Activated CD4-positive, alpha-beta T cell treated with anti-CD3 and anti-CD28 coated beads for 4 hours (primary cell): ENCODE results near the gene BPNT1.
"Not testable (repeated sequence)": the region's sequence is repeated elsewhere in the genome, so short reads cannot be mapped to it uniquely, and the experiment has no call there.

Source experiments
- DNase-seq, 2 donors: peaks; one replicate each; pipeline ENCODE4 v3.0.0-alpha.2; 2020

Gene BPNT1, protein sequence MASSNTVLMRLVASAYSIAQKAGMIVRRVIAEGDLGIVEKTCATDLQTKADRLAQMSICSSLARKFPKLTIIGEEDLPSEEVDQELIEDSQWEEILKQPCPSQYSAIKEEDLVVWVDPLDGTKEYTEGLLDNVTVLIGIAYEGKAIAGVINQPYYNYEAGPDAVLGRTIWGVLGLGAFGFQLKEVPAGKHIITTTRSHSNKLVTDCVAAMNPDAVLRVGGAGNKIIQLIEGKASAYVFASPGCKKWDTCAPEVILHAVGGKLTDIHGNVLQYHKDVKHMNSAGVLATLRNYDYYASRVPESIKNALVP

DNA sequence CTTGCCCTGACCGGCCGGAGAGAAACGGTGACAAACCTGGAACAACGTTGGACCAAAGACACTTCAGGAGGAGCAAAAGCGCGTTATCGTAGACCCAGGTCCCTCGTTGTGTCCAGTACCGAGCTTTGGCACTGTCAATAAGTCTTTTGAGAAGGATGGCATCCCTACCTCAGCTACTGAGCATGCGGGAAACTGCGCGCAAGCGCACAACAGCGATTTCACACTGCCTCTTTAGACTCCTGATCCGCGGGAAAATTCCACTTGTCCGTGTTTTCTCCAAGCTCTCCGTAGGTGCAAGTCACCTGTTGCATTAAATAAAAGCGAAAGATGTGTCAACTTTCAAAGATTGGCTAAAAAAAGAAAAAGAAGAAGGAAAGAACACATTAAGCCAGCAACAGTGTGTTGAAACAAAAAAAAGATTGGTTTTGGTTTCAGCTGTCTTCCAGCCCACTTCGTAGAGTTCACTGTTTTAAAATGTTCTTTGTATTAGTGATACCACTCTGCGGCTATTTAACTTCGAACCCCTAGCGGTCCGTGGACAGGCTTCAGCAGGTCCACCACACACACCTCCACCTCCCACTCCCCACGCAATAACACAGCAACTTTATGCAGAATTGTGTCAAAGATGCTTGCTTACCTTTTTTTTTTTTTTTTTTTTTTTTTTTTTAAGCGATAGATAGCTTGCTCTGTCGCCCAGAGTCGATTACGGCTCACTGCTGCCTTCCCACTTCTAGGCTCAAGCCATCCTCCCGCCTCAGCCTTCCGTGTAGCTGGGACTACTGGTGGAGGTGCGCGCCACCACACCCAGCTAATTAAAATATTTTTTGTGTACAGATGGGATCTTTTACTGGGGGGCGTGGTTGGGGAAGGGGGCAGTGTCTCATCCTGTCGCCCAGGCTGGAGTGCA lies at the start of gene BPNT1:
Gene BPNT1, minus strand, starts transcription at position 139 of the 907 bp plus-strand sequence. CDS start 9,942 bp downstream, outside the sequence.
- DNase-seq, result peak; percentile 93 to 99

DNA sequence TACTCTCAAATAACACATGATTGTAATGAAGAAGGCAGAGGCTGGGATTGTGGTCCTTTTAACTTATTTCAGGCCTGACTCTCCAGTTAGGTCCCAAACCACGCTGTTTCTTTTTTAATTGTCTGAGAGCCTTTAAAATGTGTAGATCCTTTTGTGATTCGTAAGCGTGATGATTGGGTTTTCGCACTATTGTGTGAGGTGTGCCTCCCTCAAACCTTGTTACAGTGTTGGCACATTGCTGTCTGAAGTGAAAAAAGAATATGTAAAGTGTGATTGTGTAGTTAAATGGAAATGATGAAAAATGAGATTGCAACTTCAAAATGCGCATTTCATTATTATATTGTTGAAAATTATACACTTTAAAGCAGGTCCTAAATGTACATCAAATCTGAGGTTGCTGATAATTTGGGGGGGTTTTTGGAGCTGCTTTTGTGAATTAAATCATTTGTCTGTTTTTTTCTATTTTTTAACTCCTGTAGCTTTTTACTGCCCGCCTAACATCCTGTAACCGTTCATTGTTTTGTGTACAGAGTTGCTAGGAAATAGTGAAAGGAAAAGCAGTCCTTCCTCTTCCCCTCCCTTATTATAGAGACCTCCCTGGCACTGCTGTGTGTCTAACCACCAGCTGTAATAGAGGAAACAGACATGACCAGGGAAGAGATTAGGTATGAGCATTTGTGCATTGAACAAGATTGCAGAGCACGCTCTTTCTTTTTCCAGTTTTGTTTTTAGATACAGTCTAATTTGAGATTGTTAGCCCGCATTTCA lies 47.6 kb upstream of the BPNT1 start:
- DNase-seq, result no peak

DNA sequence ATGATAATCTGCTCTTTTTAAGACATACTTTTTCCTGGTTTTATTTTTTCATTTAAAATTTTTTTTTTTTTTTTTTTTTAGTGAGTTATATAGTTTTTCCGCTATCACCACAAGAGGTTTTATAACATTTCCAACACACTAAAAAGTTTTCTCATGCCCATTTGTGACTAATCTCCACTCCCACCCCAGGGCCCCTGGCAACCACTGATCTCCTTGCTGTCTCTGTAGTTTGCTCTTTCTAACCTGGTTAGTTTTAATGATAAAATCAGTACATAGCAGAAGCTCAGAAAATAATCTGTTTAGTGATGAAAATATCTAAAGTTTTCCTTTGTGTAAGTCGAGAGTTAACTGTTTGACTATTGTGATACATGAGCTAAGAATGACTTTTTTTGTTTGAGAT lies 46.2 kb upstream of the BPNT1 start:
- no peak for DNase-seq

DNA sequence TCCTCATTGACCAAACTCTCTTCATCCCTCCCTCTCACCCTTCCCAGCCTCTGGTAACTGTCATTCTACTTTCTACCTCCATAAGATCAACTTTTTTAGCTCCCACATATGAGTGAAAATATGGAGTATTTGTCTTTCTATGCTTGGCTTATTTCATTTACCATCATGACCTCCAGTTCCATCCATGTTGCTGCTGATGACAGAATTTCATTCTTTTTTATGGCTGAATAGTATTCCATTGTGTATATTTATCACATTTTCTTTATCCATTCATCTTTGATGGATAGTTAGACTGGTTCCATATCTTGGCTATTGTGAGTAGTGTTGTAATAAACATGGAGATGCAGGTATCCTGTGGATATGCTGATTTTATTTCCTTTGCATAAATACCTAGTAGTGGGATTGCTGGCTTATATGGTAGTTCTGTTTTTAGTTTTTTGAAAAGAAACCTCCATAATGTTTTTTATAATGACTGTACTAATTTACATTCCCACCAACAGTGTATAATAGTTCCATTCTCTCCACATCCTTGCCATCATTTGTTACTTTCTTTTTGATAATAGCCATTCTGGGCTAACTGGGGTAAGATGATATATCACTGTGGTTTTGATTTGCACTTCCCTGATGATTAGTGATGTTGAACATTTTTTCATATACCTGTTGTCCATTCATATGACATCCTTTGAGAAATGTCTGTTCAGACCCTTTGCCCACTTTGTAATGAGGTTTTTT lies 40.1 kb upstream of the BPNT1 start:
- DNase-seq, result no peak

DNA sequence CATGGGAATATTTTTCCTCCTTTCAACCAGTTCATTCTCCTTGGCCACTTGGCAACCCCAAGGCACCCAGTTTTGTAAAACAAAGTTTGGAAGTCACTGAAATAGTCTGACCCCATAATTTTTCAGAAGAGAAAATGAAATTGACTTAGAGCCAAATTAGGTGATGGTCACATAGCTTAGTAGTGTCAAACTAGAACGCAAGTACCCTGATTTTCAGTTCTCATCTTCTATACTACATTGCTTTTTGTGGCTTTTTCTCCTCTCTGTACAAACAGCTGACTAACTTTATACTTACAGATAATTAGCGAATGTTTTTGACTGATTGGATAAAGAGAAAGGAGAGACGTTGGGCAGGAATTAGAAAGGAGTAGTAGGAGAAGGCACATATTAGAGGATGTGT lies 37.5 kb upstream of the BPNT1 start:
- no peak for DNase-seq

DNA sequence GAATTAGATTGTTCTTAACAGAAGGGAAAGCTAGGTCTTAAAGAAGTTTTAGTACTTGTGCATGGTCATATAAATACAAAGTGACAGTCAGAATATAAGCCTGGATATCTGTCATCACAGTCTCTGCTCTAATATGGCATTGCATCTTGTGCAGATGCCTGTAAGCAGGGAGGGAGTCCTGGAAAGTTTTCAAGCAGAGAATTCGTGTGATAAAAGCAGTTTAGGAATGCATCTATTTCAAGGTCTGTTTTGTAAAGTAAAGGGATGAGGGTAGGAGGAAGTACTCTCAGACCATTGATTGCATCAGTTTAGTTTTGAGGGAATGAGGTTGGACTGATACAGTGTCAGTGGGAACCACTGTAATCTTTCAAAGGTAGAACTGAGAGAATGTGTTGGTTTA lies 35.0 kb upstream of the BPNT1 start:
- DNase-seq, result no peak

DNA sequence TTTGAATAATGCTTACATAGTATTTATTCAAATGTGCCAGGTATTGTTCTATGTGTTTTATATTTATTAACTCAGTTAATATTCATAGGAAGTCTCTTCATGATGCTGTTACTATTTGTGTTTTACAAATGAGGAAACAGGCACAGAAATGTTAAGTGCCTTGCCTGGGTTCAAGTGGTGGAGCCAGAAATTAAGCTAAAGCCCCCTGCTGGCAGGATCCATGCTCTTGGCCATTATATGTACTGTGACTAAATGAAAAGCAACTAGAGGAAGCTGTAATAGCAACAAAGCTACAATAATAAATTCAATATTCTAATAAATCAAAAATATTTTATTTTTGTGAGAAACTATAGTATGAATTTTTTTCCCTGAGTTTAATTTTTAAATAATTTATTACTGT lies 34.3 kb upstream of the BPNT1 start:
- DNase-seq, result peak in 1 of 2 donors; percentile 14

DNA sequence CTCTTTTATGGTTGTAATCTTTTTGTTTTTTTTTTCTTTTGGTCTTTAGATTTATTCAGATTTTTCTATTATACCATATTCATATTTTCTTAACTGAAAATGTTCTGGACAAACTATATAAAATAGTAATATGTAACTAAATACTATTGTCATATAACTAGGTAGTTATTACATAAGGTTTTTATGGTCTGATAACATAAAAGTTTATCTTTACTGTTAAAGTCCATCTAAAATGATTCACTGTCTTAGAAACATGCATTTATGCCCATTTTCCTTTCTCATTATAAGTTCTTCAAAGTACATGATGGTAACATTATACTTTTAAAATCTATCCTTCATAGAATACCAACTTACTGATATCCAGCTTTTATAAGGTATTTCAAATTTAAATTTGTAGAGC lies 33.5 kb upstream of the BPNT1 start:
- no peak for DNase-seq

DNA sequence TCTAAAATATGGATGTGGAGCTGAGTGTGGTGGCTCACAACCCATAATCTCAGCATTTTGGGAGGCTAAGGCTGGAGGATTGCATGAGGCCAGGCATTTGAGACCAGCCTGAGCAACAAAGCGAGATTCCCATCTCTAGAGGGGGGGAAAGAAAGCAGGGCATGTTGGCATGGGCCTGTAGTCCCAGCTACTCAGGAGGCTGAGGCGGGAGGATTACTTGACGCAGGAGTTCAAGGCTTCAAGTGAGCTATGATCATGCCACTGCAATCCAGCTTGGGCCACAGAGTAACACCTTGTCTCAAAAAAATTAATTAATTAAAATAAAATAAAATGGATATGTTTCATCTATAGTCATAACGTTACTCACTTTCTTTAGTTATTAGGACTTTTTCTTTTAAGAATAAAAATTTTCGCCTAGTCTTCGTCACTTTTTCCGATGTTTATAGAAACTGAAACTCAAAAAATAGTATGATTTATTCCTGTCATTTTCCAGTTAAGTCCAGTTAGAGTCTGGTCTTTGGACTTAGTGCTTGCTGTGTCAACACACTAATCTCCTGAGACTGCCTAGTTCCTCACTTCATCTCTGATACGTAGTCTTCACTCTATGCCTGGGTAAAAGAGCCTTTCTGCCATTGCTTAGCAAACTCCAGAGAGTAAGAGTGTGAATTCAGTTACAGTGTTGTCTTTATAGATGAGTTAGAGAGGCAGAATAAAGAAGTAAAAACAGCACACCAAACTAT lies 32.4 kb upstream of the BPNT1 start:
- DNase-seq, result no peak

DNA sequence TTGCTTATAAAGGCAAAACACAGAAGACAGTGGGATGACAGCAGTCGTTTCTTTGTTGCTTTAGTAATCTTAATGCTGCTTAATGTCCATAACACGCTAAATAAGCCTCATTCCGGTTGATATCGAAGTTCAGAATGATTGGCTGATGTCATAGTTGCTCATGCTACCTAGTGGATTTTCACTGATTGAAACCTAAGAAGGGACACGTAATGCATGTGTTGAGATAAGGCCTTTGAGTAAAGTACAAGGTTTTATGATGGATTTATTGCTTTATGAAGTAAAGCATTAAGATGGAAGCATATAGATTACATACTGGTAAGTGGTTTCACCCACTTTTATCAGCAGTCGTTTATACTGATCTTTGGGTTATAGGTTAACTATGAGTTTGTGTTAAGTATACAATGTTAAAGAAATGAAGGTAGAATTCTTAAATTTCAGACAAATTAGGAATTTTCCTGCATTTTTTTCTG lies 29.5 kb upstream of the BPNT1 start:
- no peak for DNase-seq

DNA sequence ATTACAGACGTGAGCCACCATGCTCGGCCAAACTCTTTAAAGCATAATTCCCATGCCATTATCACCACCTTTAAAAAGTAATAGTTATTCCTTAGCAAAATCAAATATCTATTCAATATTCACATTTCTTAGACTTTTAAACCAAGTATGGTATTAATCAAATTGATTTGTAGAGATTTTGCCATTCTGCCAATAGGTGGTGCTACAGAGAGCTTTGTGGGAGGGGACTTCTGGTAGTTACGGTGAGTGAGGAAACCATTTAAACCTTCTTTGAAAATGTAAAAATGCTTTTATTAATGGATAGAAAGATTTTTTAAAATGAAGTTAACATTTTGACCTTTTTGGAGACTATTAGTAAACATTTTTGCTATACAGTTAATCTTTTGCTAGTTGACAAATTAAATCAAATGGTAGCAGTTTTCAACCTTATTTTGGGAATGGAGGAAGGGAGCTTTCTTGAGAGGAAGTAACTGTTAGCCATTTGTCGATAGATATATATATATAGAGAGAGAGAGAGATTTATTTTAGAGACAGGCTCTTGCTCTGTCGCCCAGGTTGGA lies 23.6 kb upstream of the BPNT1 start:
- peak; percentile 9 to 41 for DNase-seq

DNA sequence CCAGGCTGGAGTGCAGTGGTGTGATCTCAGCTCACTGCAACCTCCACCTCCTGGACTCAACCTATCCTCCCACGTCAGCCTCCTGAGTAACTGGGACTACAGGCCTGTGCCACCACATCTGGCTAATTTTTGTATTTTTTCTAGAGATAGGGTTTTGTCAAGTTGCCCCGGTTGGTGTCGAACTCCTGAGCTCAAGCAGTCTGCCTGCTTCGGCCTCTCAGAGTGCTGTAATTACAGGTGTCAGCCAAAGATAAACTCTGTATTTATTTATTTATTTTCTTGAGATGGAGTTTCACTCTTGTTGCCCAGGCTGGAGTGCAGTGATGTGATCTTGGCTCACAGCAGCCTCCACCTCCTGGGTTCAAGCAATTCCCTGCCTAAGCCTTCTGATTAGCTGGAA lies 23.0 kb upstream of the BPNT1 start:
- not testable (repeated sequence) for DNase-seq

DNA sequence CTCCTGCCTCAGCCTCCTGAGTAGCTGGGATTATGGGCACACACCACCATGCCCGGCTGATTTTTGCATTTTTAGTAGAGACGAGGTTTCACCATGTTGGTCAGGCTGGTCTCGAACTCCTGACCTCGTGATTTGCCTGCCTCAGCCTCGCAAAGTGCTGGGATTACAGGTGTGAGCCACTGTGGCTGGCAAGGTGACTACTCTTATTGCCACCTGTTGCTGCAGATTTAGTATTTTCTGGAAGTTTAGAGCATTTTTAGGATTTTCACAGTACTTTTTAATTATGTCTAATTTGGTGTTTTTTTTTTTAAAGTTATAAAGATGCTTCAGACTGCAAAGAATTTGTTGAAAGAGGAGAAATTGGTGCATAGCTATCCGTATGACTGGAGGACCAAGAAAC lies 20.9 kb upstream of the BPNT1 start:
- not testable (repeated sequence) for DNase-seq

DNA sequence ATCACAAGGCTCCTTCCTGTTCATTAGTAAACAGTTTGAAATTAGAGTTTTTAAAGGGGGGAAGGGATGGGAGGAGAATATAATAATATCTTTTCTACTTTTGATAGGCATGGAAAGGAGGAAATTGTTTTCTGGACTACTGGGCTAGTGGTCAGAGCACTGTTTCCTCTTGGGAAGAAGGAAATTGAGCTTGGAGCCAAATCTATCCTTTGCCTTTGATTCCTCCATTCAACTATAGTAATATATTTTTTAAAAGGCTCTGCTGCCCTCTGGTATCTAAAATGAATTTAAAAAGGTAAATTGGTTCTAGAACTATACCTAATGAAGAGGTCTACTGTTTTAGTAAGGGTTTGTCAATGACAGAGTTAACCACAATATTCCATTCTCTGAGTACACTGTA lies 10.2 kb upstream of the BPNT1 start:
- DNase-seq, result no peak

DNA sequence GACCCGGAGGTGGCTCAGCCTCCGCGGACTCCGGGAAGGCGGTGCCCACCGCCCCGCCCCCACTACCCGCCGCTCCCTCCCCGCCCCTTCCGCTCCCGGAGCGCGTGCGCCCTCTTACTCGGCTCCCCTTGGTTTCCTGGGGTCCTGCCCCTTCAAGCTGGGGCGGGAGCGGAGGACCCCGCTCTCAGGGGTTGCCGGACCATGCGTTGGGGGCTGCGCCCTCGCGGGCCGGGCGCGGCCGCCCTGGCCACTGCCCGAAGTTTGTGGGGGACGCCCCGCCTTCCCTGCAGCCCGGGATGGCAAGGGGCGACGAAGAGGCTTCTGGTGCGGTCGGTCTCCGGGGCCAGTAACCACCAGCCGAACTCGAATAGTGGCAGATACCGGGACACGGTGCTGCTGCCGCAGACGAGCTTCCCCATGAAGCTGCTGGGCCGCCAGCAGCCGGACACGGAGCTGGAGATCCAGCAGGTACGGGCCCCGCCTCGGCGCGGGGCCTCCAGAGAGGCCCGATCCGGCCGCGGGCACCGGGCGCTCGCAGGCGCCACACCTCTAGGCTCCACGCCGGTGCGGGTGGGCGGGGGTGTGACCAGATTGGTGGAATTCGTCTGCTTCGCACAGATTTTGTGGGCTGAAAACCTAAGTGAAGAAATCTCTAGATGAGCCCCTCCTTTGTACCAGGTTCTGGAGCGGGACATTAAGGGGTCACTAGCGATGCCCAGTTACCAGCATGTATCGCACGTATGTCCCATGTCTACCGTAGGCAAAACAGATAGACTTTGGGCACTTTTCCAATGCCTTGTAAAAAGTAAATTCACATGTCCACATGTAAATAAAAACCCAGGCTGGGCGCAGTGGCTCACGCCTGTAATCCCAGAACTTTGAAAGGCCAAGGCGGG lies 4.7 kb upstream of the BPNT1 start, which contains the start of gene IARS2:
Gene IARS2, plus strand, starts transcription at position 117 of the 896 bp plus-strand sequence. Its CDS starts 85 bp downstream, at position 202.
- DNase-seq, result peak; percentile 90 to 93

DNA sequence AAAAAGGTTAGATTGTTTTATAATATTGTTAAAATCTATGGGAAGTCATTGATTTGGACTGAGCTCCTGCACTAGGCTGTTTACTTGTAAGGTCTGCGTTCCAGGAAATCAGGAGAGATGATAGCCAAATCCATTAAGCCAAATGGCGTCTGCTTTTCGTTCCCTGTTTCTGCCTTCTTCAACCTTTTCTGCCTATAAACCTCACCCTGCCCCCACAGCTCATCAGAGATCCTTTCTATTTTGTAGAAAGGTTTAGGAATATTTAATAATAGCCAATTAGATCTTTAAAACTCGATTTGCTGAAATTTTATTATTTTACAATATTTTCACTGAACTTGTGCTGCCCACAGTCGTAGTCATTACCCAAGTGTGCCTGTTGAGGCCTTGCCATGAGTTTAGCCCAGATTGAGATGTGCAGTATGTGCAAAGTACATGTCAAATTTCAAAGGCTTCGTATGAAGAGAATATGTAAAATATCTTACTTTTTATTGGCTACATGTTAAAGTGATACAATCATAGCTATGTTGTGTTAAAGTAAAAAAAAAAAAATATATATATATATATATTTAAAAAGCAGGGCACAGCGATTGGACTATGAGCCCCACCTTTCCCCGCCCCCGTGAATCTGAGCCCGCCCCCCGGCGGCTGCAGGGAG lies 3.9 kb upstream of the BPNT1 start:
- no peak for DNase-seq

DNA sequence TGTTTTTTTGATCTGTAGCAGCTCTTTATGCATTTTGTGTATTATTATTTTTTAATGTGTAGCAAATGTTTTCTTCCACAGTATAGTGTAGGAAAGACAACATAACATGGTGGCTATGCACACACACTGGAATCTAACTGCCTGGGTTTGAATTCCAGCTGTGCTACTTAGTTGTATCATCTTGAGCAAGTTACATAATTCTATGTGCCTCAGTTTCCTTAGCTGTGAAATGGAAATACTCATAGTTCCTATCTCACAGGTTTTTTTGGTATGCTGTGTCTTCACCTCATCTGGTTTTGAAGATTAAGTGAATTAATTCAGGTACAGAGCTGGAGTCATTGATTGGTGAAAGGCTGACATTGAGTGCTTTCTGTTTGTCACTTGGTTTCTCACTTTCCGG lies 3.1 kb upstream of the BPNT1 start:
- no peak for DNase-seq

DNA sequence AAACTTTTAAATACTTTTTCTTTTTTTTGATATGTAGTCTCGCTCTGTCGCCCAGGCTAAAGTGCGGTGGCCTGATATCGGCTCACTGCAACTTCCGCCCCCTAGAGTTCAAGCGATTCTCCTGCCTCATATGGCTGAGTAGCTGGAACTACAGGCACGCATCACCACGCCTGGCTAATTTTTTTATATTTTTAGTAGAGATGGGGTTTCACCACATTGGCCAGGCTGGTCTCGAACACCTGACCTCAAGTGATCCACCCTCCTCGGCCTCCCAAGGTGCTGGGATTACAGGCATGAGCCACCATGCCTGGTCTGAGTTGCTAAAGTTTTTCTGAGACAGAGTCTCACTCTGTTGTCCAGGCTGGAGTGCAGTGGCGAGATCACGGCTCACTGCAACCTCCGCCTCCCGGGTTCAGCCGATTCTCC lies 3.3 kb downstream of the BPNT1 start:
- DNase-seq, result not testable (repeated sequence)

DNA sequence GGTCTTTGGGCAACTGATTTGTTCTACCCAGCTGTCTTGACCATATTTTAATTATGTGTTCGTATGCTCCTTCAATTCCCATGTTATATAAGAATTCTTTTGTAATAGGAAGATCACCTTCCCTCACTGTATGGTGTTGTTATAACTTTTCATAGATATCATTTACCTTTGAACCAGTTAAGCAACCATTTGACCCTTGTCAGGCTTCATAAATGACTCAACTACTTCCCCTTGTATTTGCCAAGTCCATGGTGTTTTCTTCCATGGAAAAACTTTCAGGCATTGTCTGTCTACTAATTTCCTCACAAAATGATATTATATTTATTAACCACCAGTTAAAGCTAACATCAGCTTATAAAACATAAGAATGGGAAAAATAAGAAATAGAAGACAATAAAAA lies 5.1 kb downstream of the BPNT1 start:
- DNase-seq, result no peak

DNA sequence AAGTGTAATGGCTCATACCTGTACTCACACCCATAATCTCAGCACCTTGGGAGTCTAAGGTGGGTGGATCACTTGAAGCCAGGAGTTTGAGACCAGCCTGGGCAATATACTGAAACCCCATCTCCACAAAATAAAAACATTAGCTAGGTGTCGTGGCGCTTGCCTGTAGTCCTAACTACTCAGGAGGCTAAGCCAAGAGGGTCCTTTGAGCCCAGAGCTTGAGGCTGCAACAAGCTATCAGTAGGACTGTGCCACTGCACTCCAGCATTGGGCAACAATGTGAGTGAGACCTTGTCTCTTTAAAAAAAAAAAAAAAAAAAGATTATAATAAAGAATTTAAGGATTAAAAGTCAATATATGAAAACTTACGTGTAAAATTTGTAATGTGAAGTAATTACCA lies 11.7 kb downstream of the BPNT1 start:
- no peak for DNase-seq
